H9 (cell line): ENCODE measurements around the gene EPS15. TPM values are rescaled to one million over a fixed set of nuclear protein-coding genes. Genes with fewer than 3 reads are reported as not detected.

Source experiments
- DNase-seq: peaks from one replicate; pipeline ENCODE4 v3.0.0-alpha.2; 2017
- H2AFZ ChIP-seq: one replicate; pipeline ENCODE4 v1.6.1; 2013; ENCODE audit warnings: mild to moderate bottlenecking, low read length, control low read depth, moderate library complexity
- H2AK5ac ChIP-seq: 2 replicates; pipeline ENCODE4 v1.6.1; 2013; ENCODE audit warnings: low read length, control low read depth, mixed read lengths; ENCODE audit not compliant: insufficient read length
- H2BK120ac ChIP-seq: one replicate; pipeline ENCODE4 v1.6.1; 2013; ENCODE audit warnings: low read depth, mild to moderate bottlenecking, low read length, control low read depth, inconsistent platforms; ENCODE audit not compliant: poor library complexity, severe bottlenecking
- H2BK12ac ChIP-seq: 2 replicates; pipeline ENCODE4 v1.6.1; 2013; ENCODE audit warnings: low read length, control low read depth, mixed read lengths, low read depth; ENCODE audit not compliant: insufficient read length
- H2BK15ac ChIP-seq: 2 replicates; pipeline ENCODE4 v1.6.1; 2013; ENCODE audit warnings: low read depth, low read length, control low read depth
- H2BK20ac ChIP-seq: one replicate; pipeline ENCODE4 v1.6.1; 2013; ENCODE audit warnings: low read depth, mild to moderate bottlenecking, low read length, control low read depth, inconsistent platforms; ENCODE audit not compliant: poor library complexity, severe bottlenecking
- H2BK5ac ChIP-seq: 2 replicates; pipeline ENCODE4 v1.6.1; 2013; ENCODE audit warnings: low read length, control low read depth, mixed read lengths; ENCODE audit not compliant: insufficient read length
- H3K14ac ChIP-seq: 2 replicates; pipeline ENCODE4 v1.6.1; 2013; ENCODE audit warnings: low read length, control low read depth; ENCODE audit not compliant: insufficient read depth
- H3K18ac ChIP-seq: 2 replicates; pipeline ENCODE4 v1.6.1; 2013; ENCODE audit warnings: low read depth, mild to moderate bottlenecking, mixed read lengths, low read length, control low read depth; ENCODE audit not compliant: insufficient read length
- H3K23ac ChIP-seq: 2 replicates; pipeline ENCODE4 v1.6.1; 2013; ENCODE audit warnings: low read length, control low read depth, mixed read lengths, low read depth; ENCODE audit not compliant: insufficient read length
- H3K23me2 ChIP-seq: 2 replicates; pipeline ENCODE4 v1.6.1; 2013; ENCODE audit warnings: low read depth, mild to moderate bottlenecking, mixed read lengths, low read length, control low read depth; ENCODE audit not compliant: insufficient read length, poor library complexity, severe bottlenecking
- H3K27ac ChIP-seq: 2 replicates; pipeline ENCODE4 v1.5.1; 2013; ENCODE audit warnings: low read length, control low read depth, mixed read lengths, low read depth; ENCODE audit not compliant: insufficient read length
- H3K27me3 ChIP-seq: 2 replicates; pipeline ENCODE4 v1.6.1; 2013; ENCODE audit warnings: low read length, control low read depth, inconsistent platforms; ENCODE audit not compliant: insufficient read depth
- H3K4ac ChIP-seq: 2 replicates; pipeline ENCODE4 v1.6.1; 2013; ENCODE audit warnings: low read depth, mild to moderate bottlenecking, control low read depth, inconsistent platforms, low read length, moderate library complexity
- H3K4me1 ChIP-seq: 2 replicates; pipeline ENCODE4 v1.6.1; 2013; ENCODE audit warnings: low read length, control low read depth, inconsistent platforms; ENCODE audit not compliant: insufficient read depth
- H3K4me2 ChIP-seq: 2 replicates; pipeline ENCODE4 v1.6.1; 2013; ENCODE audit warnings: low read length, control low read depth, mixed read lengths; ENCODE audit not compliant: insufficient read length, insufficient read depth
- H3K56ac ChIP-seq: 2 replicates; pipeline ENCODE4 v1.6.1; 2013; ENCODE audit warnings: low read depth, mild to moderate bottlenecking, mixed read lengths, low read length, control low read depth; ENCODE audit not compliant: insufficient read length
- H3K79me1 ChIP-seq: 2 replicates; pipeline ENCODE4 v1.6.1; 2013; ENCODE audit warnings: low read depth, mild to moderate bottlenecking, moderate library complexity, low read length, control low read depth, inconsistent platforms; ENCODE audit not compliant: insufficient read depth, poor library complexity, severe bottlenecking
- H3K79me2 ChIP-seq: 2 replicates; pipeline ENCODE4 v1.6.1; 2013; ENCODE audit warnings: low read length, control low read depth, inconsistent platforms; ENCODE audit not compliant: insufficient read depth
- H3K9ac ChIP-seq: 2 replicates; pipeline ENCODE4 v1.6.1; 2013; ENCODE audit warnings: low read length, control low read depth, mixed read lengths; ENCODE audit not compliant: insufficient read length; ENCODE audit errors: extremely low read depth
- H3K9me3 ChIP-seq: one replicate; pipeline ENCODE4 v1.6.1; 2013; ENCODE audit warnings: low read depth, low read length, inconsistent platforms; ENCODE audit not compliant: control insufficient read depth
- H3T11ph ChIP-seq: one replicate; pipeline ENCODE4 v1.6.1; 2013; ENCODE audit warnings: mild to moderate bottlenecking, low read length, control low read depth, inconsistent platforms
- H4K20me1 ChIP-seq: one replicate; pipeline ENCODE4 v1.6.1; 2013; ENCODE audit not compliant: control insufficient read depth, insufficient read length, insufficient read depth
- H4K5ac ChIP-seq: 2 replicates; pipeline ENCODE4 v1.6.1; 2013; ENCODE audit warnings: low read depth, mild to moderate bottlenecking, mixed read lengths, low read length, control low read depth; ENCODE audit not compliant: insufficient read length
- H4K8ac ChIP-seq: replicated peaks from 2 replicates; pipeline ENCODE4 v1.6.1; 2013; ENCODE audit warnings: low read length, control low read depth, mixed read lengths, low read depth; ENCODE audit not compliant: insufficient read length
- H4K91ac ChIP-seq: 2 replicates; pipeline ENCODE4 v1.6.1; 2013; ENCODE audit warnings: low read depth, mild to moderate bottlenecking, moderate library complexity, mixed read lengths, low read length, control low read depth; ENCODE audit not compliant: insufficient read length
- H3K27ac Mint-ChIP-seq, 3 experiments: 2 replicates in 2 of 3; 3 replicates in 1 of 3; pipeline ENCODE4 v1.8.0; 2020 to 2021; ENCODE audit warnings: mixed read lengths in 3 of 3, mild to moderate bottlenecking in 1 of 3, moderate library complexity in 1 of 3
- H3K27me3 Mint-ChIP-seq: 2 replicates; pipeline ENCODE4 v1.8.0; 2021; ENCODE audit warnings: low read depth, mild to moderate bottlenecking, moderate library complexity, mixed read lengths
- H3K36me3 Mint-ChIP-seq, 3 experiments: 2 replicates in 2 of 3; 3 replicates in 1 of 3; pipeline ENCODE4 v1.8.0; 2020 to 2021; ENCODE audit warnings: low read depth in 3 of 3, mixed read lengths in 3 of 3; ENCODE audit not compliant: insufficient read depth in 1 of 3
- H3K4me1 Mint-ChIP-seq, 2 experiments: 2 replicates each; pipeline ENCODE4 v1.8.0; 2020; ENCODE audit warnings: mixed read lengths in 2 of 2
- H3K4me3 Mint-ChIP-seq, 2 experiments: 2 replicates in 1 of 2; 3 replicates in 1 of 2; pipeline ENCODE4 v1.8.0; 2020 to 2021; ENCODE audit warnings: mild to moderate bottlenecking in 2 of 2, mixed read lengths in 2 of 2, moderate library complexity in 1 of 2
- H3K9me3 Mint-ChIP-seq, 2 experiments: 2 replicates in 1 of 2; 3 replicates in 1 of 2; pipeline ENCODE4 v1.8.0; 2020; ENCODE audit warnings: mild to moderate bottlenecking in 2 of 2, mixed read lengths in 2 of 2, moderate library complexity in 1 of 2
- WGBS: extraction: QIAGEN DNeasy Blood & Tissue Kit; methylation state at CpG from one replicate; pipeline ENCODE4 v1.1.7; 2013; ENCODE audit warnings: missing lambda C conversion rate, low lambda C conversion rate, mixed read lengths; ENCODE audit not compliant: insufficient read length; ENCODE audit errors: extremely low coverage; 5-methylcytosine and 5-hydroxymethylcytosine counted together
- total RNA-seq: library from RNA; stranded (reverse); gene quantifications from 2 replicates; pipeline ENCODE4 v1.2.1, GENCODE V29; 2021
- TF ChIP-seq, protein P1 (sequence below): fragments of 200-600 bp; sonication (generic); conservative IDR thresholded peaks from 3 replicates; pipeline ENCODE4 v1.8.0; 2021; ENCODE audit warnings: antibody characterized with exemption, mild to moderate bottlenecking

Gene EPS15
- total RNA-seq, 1 experiment from 2014 or later: 44.1 TPM

DNA sequence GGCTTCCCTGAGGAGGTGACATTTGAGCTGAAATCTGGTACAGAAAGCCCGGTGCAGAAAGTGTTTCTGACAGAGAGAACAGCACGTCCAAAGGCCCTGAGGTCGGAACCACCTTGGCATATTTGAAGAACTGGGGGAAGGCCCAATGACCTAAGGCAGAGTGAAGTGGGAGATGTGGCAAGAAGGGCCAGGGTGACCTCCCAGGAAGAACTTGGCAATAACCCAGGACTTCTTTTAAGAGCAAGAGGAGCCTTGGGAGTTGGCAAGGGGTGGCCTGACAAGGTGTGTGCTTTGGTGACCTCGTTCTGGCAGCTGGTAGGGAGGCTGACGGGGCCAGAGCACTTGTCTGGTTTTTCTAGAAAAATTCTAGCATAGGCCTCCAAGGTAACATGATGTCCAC, 212.1 kb downstream of the EPS15 start:
- Mint-ChIP-seq H3K4me3 (no peak overlapping the region; a peak in 1 of 5 replicates), H3K4me1 (peaks cover 3 to 9% of the 10 kb centered on the region in 2 experiments; a peak in 1 of 4 replicates), H3K27me3 (no peaks in the 10 kb centered on the region; the same call in 1 of the 2 replicates), H3K27ac (no peak overlapping the region), H3K9me3 (no peaks in the 10 kb centered on the region), H3K36me3 (no peaks in the 10 kb centered on the region)
- Histone ChIP-seq H2BK12ac (no peak overlapping the region), H2BK20ac (no peak overlapping the region), H3K27ac (no peak overlapping the region), H3K4ac (no peak overlapping the region), H3K4me2 (no peak overlapping the region), H3K4me1 (no peaks in the 10 kb centered on the region), H3K9me3 (no peaks in the 10 kb centered on the region), H3K9ac (no peak overlapping the region), H3K56ac (no peak overlapping the region), H3K79me2 (no peaks in the 10 kb centered on the region), H2AK5ac (no peak overlapping the region), H3K23me2 (no peaks in the 10 kb centered on the region), H3T11ph (no peak overlapping the region), H3K27me3 (no peaks in the 10 kb centered on the region), H2BK15ac (no peak overlapping the region), H4K91ac (no peak overlapping the region), H2AFZ (no peak overlapping the region), H4K8ac (no peak overlapping the region), H3K23ac (no peak overlapping the region), H2BK120ac (no peak overlapping the region), H2BK5ac (no peak overlapping the region), H4K20me1 (no peaks in the 10 kb centered on the region), H3K18ac (no peak overlapping the region), H3K79me1 (no peaks in the 10 kb centered on the region), H4K5ac (no peak overlapping the region), H3K14ac (no peak overlapping the region)
- TF ChIP-seq, protein P1, sequence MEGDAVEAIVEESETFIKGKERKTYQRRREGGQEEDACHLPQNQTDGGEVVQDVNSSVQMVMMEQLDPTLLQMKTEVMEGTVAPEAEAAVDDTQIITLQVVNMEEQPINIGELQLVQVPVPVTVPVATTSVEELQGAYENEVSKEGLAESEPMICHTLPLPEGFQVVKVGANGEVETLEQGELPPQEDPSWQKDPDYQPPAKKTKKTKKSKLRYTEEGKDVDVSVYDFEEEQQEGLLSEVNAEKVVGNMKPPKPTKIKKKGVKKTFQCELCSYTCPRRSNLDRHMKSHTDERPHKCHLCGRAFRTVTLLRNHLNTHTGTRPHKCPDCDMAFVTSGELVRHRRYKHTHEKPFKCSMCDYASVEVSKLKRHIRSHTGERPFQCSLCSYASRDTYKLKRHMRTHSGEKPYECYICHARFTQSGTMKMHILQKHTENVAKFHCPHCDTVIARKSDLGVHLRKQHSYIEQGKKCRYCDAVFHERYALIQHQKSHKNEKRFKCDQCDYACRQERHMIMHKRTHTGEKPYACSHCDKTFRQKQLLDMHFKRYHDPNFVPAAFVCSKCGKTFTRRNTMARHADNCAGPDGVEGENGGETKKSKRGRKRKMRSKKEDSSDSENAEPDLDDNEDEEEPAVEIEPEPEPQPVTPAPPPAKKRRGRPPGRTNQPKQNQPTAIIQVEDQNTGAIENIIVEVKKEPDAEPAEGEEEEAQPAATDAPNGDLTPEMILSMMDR: no peak
- no peak for DNase-seq
- WGBS: no CpG with 5 or more reads among the region's 5 CpGs
